ENCODE results near the gene WDR46.

WDR46 gene, protein sequence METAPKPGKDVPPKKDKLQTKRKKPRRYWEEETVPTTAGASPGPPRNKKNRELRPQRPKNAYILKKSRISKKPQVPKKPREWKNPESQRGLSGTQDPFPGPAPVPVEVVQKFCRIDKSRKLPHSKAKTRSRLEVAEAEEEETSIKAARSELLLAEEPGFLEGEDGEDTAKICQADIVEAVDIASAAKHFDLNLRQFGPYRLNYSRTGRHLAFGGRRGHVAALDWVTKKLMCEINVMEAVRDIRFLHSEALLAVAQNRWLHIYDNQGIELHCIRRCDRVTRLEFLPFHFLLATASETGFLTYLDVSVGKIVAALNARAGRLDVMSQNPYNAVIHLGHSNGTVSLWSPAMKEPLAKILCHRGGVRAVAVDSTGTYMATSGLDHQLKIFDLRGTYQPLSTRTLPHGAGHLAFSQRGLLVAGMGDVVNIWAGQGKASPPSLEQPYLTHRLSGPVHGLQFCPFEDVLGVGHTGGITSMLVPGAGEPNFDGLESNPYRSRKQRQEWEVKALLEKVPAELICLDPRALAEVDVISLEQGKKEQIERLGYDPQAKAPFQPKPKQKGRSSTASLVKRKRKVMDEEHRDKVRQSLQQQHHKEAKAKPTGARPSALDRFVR

GRCh38 chr6:33288921-33289783 is at the start of gene WDR46, which contains the start of gene PFDN6:
WDR46 (minus strand) TSS chr6:33289239; CDS start chr6:33289170, 69 bp downstream.
PFDN6 (plus strand) TSS chr6:33289601; CDS start chr6:33289857, 256 bp downstream.
- H3K36me3 ChIP-seq (ENCODE audit: insufficient read depth, low read depth, low read length), result peaks cover 67% of the 10 kb centered on the region
- H3K4me3 ChIP-seq (ENCODE audit: low read length), result peak within 1 kb of the TSS; percentile 94
- H3K4me1 ChIP-seq (ENCODE audit: insufficient read depth, low read length), result peaks cover 8% of the 10 kb centered on the region; the same call in 1 of the 2 replicates
- no peaks in the 10 kb centered on the region for H3K9me3 ChIP-seq (ENCODE audit: insufficient read depth, low read depth, low read length)
- peak within 1 kb of the TSS; percentile 11 for H3K27ac ChIP-seq (ENCODE audit: low read length)
- H3K9ac ChIP-seq (ENCODE audit: low read depth, low read length), result peak within 1 kb of the TSS; percentile 89
- no peaks in the 10 kb centered on the region for H3K27me3 ChIP-seq (ENCODE audit: insufficient read depth, low read length)

- H3K36me3 ChIP-seq (ENCODE audit: insufficient read depth, low read depth, low read length), result no peaks in the 10 kb centered on the region
- no peaks in the 10 kb centered on the region for H3K9me3 ChIP-seq (ENCODE audit: insufficient read depth, low read depth, low read length)
- no peaks in the 10 kb centered on the region for H3K4me1 ChIP-seq (ENCODE audit: insufficient read depth, low read length)
- no peak overlapping the region for H3K9ac ChIP-seq (ENCODE audit: low read depth, low read length)
- H3K27me3 ChIP-seq (ENCODE audit: insufficient read depth, low read length), result no peaks in the 10 kb centered on the region
- no peak overlapping the region for H3K4me3 ChIP-seq (ENCODE audit: low read length)
- H3K27ac ChIP-seq (ENCODE audit: low read length), result no peak overlapping the region
Measured at GRCh38 chr6:33336495-33336894, 47.5 kb upstream of the WDR46 start.

DNA sequence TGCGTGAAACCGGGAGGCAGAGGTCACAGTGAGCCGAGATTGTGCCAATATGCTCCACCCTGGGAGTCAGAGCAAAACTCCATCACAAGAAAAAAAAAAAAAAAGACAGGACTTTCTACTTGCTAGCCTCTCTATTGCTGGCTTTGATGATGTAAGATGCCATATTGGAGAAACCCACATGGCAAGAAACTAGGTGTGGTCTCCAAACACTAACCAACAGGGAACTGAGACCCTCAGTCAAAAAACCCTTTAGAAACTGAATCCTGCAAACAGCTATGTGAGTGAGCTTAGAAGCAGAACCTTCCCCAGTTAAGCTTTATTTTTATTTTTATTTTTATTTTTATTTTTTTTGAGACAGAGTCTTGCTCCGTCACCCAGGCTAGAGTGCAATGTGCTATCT is 46.9 kb upstream of the WDR46 start:
- Histone ChIP-seq H3K4me3 (ENCODE audit: low read length) (no peak overlapping the region), H3K9me3 (ENCODE audit: insufficient read depth, low read depth, low read length) (no peaks in the 10 kb centered on the region), H3K9ac (ENCODE audit: low read depth, low read length) (no peak overlapping the region), H3K36me3 (ENCODE audit: insufficient read depth, low read depth, low read length) (no peaks in the 10 kb centered on the region), H3K27me3 (ENCODE audit: insufficient read depth, low read length) (no peaks in the 10 kb centered on the region), H3K4me1 (ENCODE audit: insufficient read depth, low read length) (no peaks in the 10 kb centered on the region), H3K27ac (ENCODE audit: low read length) (no peak overlapping the region)

DNA sequence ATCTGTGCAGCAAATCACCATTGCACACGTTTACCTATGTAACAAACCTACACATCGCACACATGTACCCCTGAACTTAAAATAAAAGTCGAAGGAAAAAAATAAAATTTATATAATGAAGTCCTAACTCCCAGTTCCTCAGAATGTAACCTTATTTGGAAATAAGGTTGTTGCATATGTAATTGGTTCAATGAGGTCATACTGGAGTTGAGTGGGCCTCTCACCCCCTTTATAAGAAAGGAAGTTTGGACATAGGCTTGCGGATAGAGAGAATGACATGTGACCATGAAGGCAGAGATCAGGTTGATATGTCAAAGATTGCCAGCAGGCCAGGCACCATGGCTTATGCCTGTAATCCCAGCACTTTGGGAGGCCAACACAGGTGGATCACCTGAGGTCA is 44.6 kb upstream of the WDR46 start:
- Histone ChIP-seq H3K36me3 (ENCODE audit: insufficient read depth, low read depth, low read length) (no peaks in the 10 kb centered on the region), H3K9ac (ENCODE audit: low read depth, low read length) (no peak overlapping the region), H3K27me3 (ENCODE audit: insufficient read depth, low read length) (no peaks in the 10 kb centered on the region), H3K9me3 (ENCODE audit: insufficient read depth, low read depth, low read length) (no peaks in the 10 kb centered on the region), H3K4me3 (ENCODE audit: low read length) (no peak overlapping the region), H3K27ac (ENCODE audit: low read length) (no peak overlapping the region), H3K4me1 (ENCODE audit: insufficient read depth, low read length) (no peaks in the 10 kb centered on the region)

DNA sequence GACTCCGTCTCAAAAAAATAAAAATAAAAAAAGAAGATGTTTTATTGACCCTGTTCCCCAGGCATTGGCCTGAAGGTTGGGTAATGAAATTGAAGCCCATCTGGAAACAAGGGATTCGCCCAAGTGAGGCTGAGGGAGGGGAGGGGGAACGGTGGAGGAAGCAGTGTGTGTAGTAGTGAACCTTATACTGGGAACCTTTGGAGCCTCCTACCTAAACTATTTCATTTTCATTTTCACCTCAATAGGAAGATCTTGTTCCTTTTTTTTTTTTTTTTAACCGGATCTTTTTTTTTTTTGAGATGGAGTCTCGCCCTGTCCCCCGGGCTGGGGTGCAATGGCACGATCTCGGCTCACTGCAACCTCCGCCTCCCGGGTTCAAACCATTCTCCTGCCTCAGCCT is 41.7 kb upstream of the WDR46 start:
- Histone ChIP-seq H3K4me1 (ENCODE audit: insufficient read depth, low read length) (no peaks in the 10 kb centered on the region), H3K36me3 (ENCODE audit: insufficient read depth, low read depth, low read length) (no peaks in the 10 kb centered on the region), H3K9me3 (ENCODE audit: insufficient read depth, low read depth, low read length) (no peaks in the 10 kb centered on the region), H3K27ac (ENCODE audit: low read length) (no peak overlapping the region), H3K9ac (ENCODE audit: low read depth, low read length) (no peak overlapping the region), H3K27me3 (ENCODE audit: insufficient read depth, low read length) (no peaks in the 10 kb centered on the region), H3K4me3 (ENCODE audit: low read length) (no peak overlapping the region)

GRCh38 chr6:33329058-33329457 is 40.0 kb upstream of the WDR46 start:
- Histone ChIP-seq H3K4me3 (ENCODE audit: low read length) (no peak overlapping the region), H3K27me3 (ENCODE audit: insufficient read depth, low read length) (no peaks in the 10 kb centered on the region), H3K9me3 (ENCODE audit: insufficient read depth, low read depth, low read length) (no peaks in the 10 kb centered on the region), H3K36me3 (ENCODE audit: insufficient read depth, low read depth, low read length) (no peaks in the 10 kb centered on the region), H3K27ac (ENCODE audit: low read length) (no peak overlapping the region), H3K4me1 (ENCODE audit: insufficient read depth, low read length) (peaks cover 3% of the 10 kb centered on the region; the same call in 1 of the 2 replicates), H3K9ac (ENCODE audit: low read depth, low read length) (no peak overlapping the region)

- Histone ChIP-seq H3K27me3 (ENCODE audit: insufficient read depth, low read length) (no peaks in the 10 kb centered on the region), H3K36me3 (ENCODE audit: insufficient read depth, low read depth, low read length) (peaks cover 25% of the 10 kb centered on the region), H3K9ac (ENCODE audit: low read depth, low read length) (peak overlapping the region; percentile 99; the same call in 1 of the 2 replicates), H3K4me1 (ENCODE audit: insufficient read depth, low read length) (peaks cover 16% of the 10 kb centered on the region), H3K27ac (ENCODE audit: low read length) (no peak overlapping the region), H3K4me3 (ENCODE audit: low read length) (peak overlapping the region; percentile 100), H3K9me3 (ENCODE audit: insufficient read depth, low read depth, low read length) (no peaks in the 10 kb centered on the region)
Measured at GRCh38 chr6:33324125-33324524, 35.1 kb upstream of the WDR46 start.

DNA sequence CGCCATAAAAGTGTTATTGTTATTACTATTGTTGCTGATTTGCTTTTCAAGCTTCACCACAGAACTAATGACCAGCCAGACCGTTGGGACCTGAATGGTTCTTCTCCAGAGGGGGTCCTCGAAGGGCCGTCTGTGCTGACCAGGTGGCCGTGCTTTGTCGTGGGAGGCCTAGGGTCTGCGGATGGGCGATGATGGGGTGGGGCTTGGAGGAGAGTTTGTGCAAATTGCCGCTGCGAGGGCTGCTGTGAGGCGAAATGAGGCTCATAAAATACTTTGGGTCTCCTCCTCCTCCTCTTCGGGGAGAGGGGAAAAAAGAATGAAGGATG is 34.5 kb upstream of the WDR46 start:
- no peaks in the 10 kb centered on the region for H3K9me3 ChIP-seq (ENCODE audit: insufficient read depth, low read depth, low read length)
- peak overlapping the region; percentile 100 for H3K4me3 ChIP-seq (ENCODE audit: low read length)
- no peaks in the 10 kb centered on the region for H3K27me3 ChIP-seq (ENCODE audit: insufficient read depth, low read length)
- peaks cover 31% of the 10 kb centered on the region for H3K36me3 ChIP-seq (ENCODE audit: insufficient read depth, low read depth, low read length)
- H3K27ac ChIP-seq (ENCODE audit: low read length), result peak overlapping the region; percentile 43
- H3K4me1 ChIP-seq (ENCODE audit: insufficient read depth, low read length), result peaks cover 20% of the 10 kb centered on the region
- peak overlapping the region; percentile 99; the same call in 1 of the 2 replicates for H3K9ac ChIP-seq (ENCODE audit: low read depth, low read length)

DNA sequence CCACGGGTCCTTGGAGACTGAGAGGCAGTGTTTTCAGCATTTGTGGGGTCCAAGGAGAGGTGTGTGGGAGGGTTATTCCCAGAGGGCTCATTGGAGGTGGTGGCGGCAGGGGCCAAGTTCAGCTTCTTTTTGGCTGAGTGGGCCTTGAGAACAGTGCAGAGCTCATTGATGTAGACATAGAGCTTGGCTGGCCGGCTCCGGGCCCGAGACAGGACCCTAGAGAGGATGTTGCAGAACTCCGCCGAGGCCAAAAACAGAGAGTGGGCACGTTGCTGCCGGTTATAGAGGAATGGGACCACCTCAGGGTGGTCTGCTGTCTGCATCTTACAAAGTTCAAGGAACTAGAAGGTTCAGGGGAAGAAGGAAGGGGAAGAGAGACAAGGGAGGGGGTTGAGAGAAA is 32.2 kb upstream of the WDR46 start:
- H3K4me1 ChIP-seq (ENCODE audit: insufficient read depth, low read length), result peaks cover 23% of the 10 kb centered on the region
- H3K27ac ChIP-seq (ENCODE audit: low read length), result no peak overlapping the region
- no peaks in the 10 kb centered on the region for H3K27me3 ChIP-seq (ENCODE audit: insufficient read depth, low read length)
- peak overlapping the region; percentile 99; the same call in 1 of the 2 replicates for H3K9ac ChIP-seq (ENCODE audit: low read depth, low read length)
- H3K36me3 ChIP-seq (ENCODE audit: insufficient read depth, low read depth, low read length), result peaks cover 34% of the 10 kb centered on the region
- no peaks in the 10 kb centered on the region for H3K9me3 ChIP-seq (ENCODE audit: insufficient read depth, low read depth, low read length)
- H3K4me3 ChIP-seq (ENCODE audit: low read length), result peak overlapping the region; percentile 100; the same call in 1 of the 2 replicates

GRCh38 chr6:33320315-33321181 is 31.5 kb upstream of the WDR46 start:
- Histone ChIP-seq H3K27ac (ENCODE audit: low read length) (no peak overlapping the region), H3K4me3 (ENCODE audit: low read length) (peak overlapping the region; percentile 100; the same call in 1 of the 2 replicates), H3K36me3 (ENCODE audit: insufficient read depth, low read depth, low read length) (peaks cover 39% of the 10 kb centered on the region), H3K4me1 (ENCODE audit: insufficient read depth, low read length) (peaks cover 23% of the 10 kb centered on the region), H3K27me3 (ENCODE audit: insufficient read depth, low read length) (no peaks in the 10 kb centered on the region), H3K9ac (ENCODE audit: low read depth, low read length) (peak overlapping the region; percentile 99; the same call in 1 of the 2 replicates), H3K9me3 (ENCODE audit: insufficient read depth, low read depth, low read length) (no peaks in the 10 kb centered on the region)

DNA sequence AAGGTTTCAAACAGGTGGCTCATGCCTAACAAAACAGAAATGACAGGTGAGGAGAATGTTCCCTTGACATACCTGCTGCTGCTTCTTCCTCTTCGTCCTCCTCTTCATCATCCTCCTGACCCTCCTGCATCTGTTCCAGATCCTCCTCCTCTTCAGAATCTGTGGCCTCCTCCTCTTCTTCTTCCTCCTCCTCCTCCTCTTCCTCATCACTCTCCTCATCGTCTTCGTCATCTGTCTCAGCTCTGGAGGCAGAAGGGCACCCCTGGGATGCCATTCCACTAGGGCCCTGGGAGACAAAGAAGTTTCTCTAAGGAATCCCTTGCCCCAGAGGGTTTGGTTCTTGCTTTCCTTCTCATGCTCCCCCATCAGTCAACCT is 30.9 kb upstream of the WDR46 start:
- no peak overlapping the region for H3K4me3 ChIP-seq (ENCODE audit: low read length)
- H3K36me3 ChIP-seq (ENCODE audit: insufficient read depth, low read depth, low read length), result peaks cover 39% of the 10 kb centered on the region
- H3K9ac ChIP-seq (ENCODE audit: low read depth, low read length), result no peak overlapping the region
- H3K9me3 ChIP-seq (ENCODE audit: insufficient read depth, low read depth, low read length), result no peaks in the 10 kb centered on the region
- H3K27ac ChIP-seq (ENCODE audit: low read length), result no peak overlapping the region
- H3K27me3 ChIP-seq (ENCODE audit: insufficient read depth, low read length), result no peaks in the 10 kb centered on the region
- H3K4me1 ChIP-seq (ENCODE audit: insufficient read depth, low read length), result peaks cover 23% of the 10 kb centered on the region
